Measurements from ENCODE around the gene SCFD2. TPM values are rescaled to one million over a fixed set of nuclear protein-coding genes. Genes with fewer than 3 reads are reported as not detected.

The SCFD2 gene
- total and polyA plus RNA-seq, 2 of the 8 experiments (the other 6 are each of a cell fraction or from before 2014, with no cell fraction given), result 6.2 to 10.2 TPM

DNA sequence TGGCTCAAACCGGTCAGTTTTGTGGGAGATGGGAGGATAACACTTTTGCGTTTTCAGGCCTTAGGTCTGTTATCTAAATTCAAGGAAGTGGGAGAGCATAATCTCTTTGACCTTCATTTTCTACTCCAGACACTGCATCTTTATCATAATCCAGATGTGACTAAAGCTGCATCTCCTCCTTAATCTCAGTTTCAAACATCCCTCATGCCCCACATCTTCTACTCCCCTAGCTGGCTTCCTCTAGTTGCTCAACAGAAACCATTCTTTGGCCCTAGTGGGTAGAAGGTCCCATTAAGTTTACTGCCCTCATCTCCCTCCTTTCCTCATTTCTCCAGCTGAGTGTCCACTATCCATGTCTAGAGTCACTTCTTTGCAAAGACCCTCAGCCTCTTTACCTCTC is 522.5 kb downstream of the SCFD2 start:
- H2AK5ac ChIP-seq (ENCODE audit: low read depth, low read length), result no peak overlapping the region
- no peak overlapping the region for H2BK15ac ChIP-seq (ENCODE audit: low read length)
- WGBS, 2 experiments (ENCODE audit: extremely low coverage in 1 of 2, insufficient coverage in 1 of 2, insufficient read length in 1 of 2, insufficient replicate concordance in 2 of 2, low coverage in 1 of 2, low lambda C conversion rate in 2 of 2, missing lambda C conversion rate in 1 of 2), result 83% methylated on average over 2 of the region's 2 CpGs; no CpG with 5 or more reads in 1 of the 2 experiments
- H3K4ac ChIP-seq (replicated peaks; ENCODE audit: insufficient read length, low read depth, low read length), result no peak overlapping the region
- DNase-seq (ENCODE audit: low read depth in 1 of 2, low spot score in 2 of 2) (no peak), FAIRE-seq (no peak)
- no peaks in the 10 kb centered on the region for H4K20me1 ChIP-seq (replicated peaks in 1 of 2; ENCODE audit: control insufficient read depth in 1 of 2, insufficient read depth in 2 of 2, low read length in 2 of 2)
- no peaks in the 10 kb centered on the region for H3K27me3 ChIP-seq (replicated peaks in 1 of 4; ENCODE audit: control insufficient read depth in 3 of 4, extremely low read depth in 1 of 4, insufficient read depth in 3 of 4, low read length in 3 of 4)
- no peak overlapping the region for H3K14ac ChIP-seq (ENCODE audit: insufficient read length)
- H3K4me1 ChIP-seq (replicated peaks in 1 of 4; ENCODE audit: control insufficient read depth in 3 of 4, insufficient read depth in 4 of 4, low read length in 3 of 4), result peaks cover 5 to 11% (median 10%) of the 10 kb centered on the region in 4 experiments
- no peak overlapping the region for H3K9ac ChIP-seq (replicated peaks in 1 of 4; ENCODE audit: extremely low read depth in 1 of 4, low read depth in 3 of 4, low read length in 3 of 4)
- H3K4me3 ChIP-seq (ENCODE audit: extremely low read depth in 1 of 4, insufficient read depth in 2 of 4, low read depth in 3 of 4, low read length in 4 of 4), result no peak overlapping the region
- H3K18ac ChIP-seq (ENCODE audit: extremely low read depth, low read length), result no peak overlapping the region
- H4K91ac ChIP-seq (replicated peaks; ENCODE audit: insufficient read length, low read length), result no peak overlapping the region
- CTCF ChIA-PET (ENCODE audit: partially characterized antibody), result interaction anchor here (0.7 to 2.1 kb wide), 5 partner anchors 9 to 24 kb away, joined by 3 to 6 read pairs (median 5); partner anchors contain the start of gene RASL11B
- no peak overlapping the region for H3K4me2 ChIP-seq (ENCODE audit: insufficient read depth in 1 of 2, low read depth in 2 of 2, low read length in 2 of 2)
- H3K79me2 ChIP-seq (ENCODE audit: control insufficient read depth in 1 of 2, insufficient read depth in 2 of 2, low read length in 2 of 2), result no peaks in the 10 kb centered on the region
- H4K5ac ChIP-seq (ENCODE audit: insufficient read length, low read depth, low read length), result no peak overlapping the region
- H2BK20ac ChIP-seq (ENCODE audit: low read length), result peak overlapping the region; percentile 2; the same call in 1 of the 2 replicates
- H3K23me2 ChIP-seq (ENCODE audit: low read depth, low read length), result no peaks in the 10 kb centered on the region
- no peak overlapping the region for H2BK120ac ChIP-seq (replicated peaks; ENCODE audit: low read depth, low read length)
- no peaks in the 10 kb centered on the region for H3K36me3 ChIP-seq (ENCODE audit: control insufficient read depth in 2 of 4, insufficient read depth in 4 of 4, low read length in 3 of 4)
- H4K8ac ChIP-seq (ENCODE audit: extremely low read depth, insufficient read depth, low read length), result no peak overlapping the region
- no peak overlapping the region for H2AFZ ChIP-seq (ENCODE audit: low read length)
- H2BK12ac ChIP-seq (ENCODE audit: low read depth, low read length), result peak overlapping the region; percentile 18; the same call in 1 of the 2 replicates
- no peaks in the 10 kb centered on the region for H3K9me3 ChIP-seq (ENCODE audit: insufficient read depth in 2 of 2, low read depth in 1 of 2, low read length in 1 of 2)
- no peak overlapping the region; the same call in 1 of the 2 replicates for H2BK5ac ChIP-seq (ENCODE audit: low read depth, low read length)
- H3K79me1 ChIP-seq (ENCODE audit: low read depth, low read length), result no peaks in the 10 kb centered on the region
- H3K56ac ChIP-seq (replicated peaks; ENCODE audit: insufficient read length, low read depth, low read length), result no peak overlapping the region
- POLR2A ChIA-PET (ENCODE audit: partially characterized antibody), result interaction anchor here (1.0 to 15.2 kb wide), 8 partner anchors 9 to 131 kb away, joined by 3 to 165 read pairs (median 4); partner anchors contain the start of gene RASL11B
- H3K27ac ChIP-seq (ENCODE audit: low read depth, low read length), result no peak overlapping the region
- H3K23ac ChIP-seq (ENCODE audit: insufficient read length), result no peak overlapping the region
- TF ChIP-seq, protein P1, sequence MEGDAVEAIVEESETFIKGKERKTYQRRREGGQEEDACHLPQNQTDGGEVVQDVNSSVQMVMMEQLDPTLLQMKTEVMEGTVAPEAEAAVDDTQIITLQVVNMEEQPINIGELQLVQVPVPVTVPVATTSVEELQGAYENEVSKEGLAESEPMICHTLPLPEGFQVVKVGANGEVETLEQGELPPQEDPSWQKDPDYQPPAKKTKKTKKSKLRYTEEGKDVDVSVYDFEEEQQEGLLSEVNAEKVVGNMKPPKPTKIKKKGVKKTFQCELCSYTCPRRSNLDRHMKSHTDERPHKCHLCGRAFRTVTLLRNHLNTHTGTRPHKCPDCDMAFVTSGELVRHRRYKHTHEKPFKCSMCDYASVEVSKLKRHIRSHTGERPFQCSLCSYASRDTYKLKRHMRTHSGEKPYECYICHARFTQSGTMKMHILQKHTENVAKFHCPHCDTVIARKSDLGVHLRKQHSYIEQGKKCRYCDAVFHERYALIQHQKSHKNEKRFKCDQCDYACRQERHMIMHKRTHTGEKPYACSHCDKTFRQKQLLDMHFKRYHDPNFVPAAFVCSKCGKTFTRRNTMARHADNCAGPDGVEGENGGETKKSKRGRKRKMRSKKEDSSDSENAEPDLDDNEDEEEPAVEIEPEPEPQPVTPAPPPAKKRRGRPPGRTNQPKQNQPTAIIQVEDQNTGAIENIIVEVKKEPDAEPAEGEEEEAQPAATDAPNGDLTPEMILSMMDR (IDR thresholded peaks at IDR 0.05; ENCODE audit: control extremely low read depth in 1 of 3, insufficient read depth in 1 of 3, low read depth in 1 of 3, low read length in 3 of 3), result no peak
- TF ChIP-seq CREB1 (IDR thresholded peaks at IDR 0.05) (no peak), NANOG (IDR thresholded peaks at IDR 0.05; ENCODE audit: insufficient read depth, low read depth, low read length, poor library complexity, severe bottlenecking) (no peak), MAFK (IDR thresholded peaks at IDR 0.05; ENCODE audit: low read depth, low read length) (no peak), SUZ12 (IDR thresholded peaks at IDR 0.05; ENCODE audit: low read length) (no peak), YY1 (IDR thresholded peaks at IDR 0.05; ENCODE audit: low read depth, low read length) (no peak), TCF12 (IDR thresholded peaks at IDR 0.05; ENCODE audit: low read depth, low read length) (no peak), SIX5 (IDR thresholded peaks at IDR 0.05; ENCODE audit: low read depth, low read length) (no peak), BRCA1 (IDR thresholded peaks at IDR 0.05; ENCODE audit: low read depth, low read length) (no peak), SIRT6 (IDR thresholded peaks at IDR 0.05; ENCODE audit: low read length) (no peak), GABPA (IDR thresholded peaks at IDR 0.05; ENCODE audit: borderline replicate concordance, insufficient read depth, low read length) (no peak), SIN3A (conservative IDR thresholded peaks at IDR 0.05 in 1 of 2, IDR thresholded peaks at IDR 0.05 in 1 of 2; ENCODE audit: low read depth in 1 of 2, low read length in 2 of 2) (no peak)

Measured in H1 (cell line).